ENCODE measurements around the gene SOX5. TPM values are rescaled to one million over a fixed set of nuclear protein-coding genes. Genes with fewer than 3 reads are reported as not detected.

The SOX5 gene
- total and polyA plus RNA-seq, 2 donors (not counting 1 experiment from before 2014, with no cell fraction given), result 9.2 to 32.0 TPM

GRCh38 chr12:23948291-23948690 lies 1.2 kb downstream of the SOX5 start:
- Histone ChIP-seq H3K9ac (ENCODE audit: insufficient read depth, low read length) (no peak overlapping the region), H3K79me2 (ENCODE audit: control insufficient read depth, insufficient read depth, low read length) (no peaks in the 10 kb centered on the region), H3K27me3 (ENCODE audit: control insufficient read depth, insufficient read depth, low read length) (no peaks in the 10 kb centered on the region)

GRCh38 chr12:23947395-23947794 lies 2.1 kb downstream of the SOX5 start:
- no peak overlapping the region for H2AFZ ChIP-seq (ENCODE audit: low read length)
- no peak for DNase-seq (ENCODE audit: low read depth in 2 of 2)
- no peaks in the 10 kb centered on the region for H3K79me2 ChIP-seq (ENCODE audit: control insufficient read depth, insufficient read depth, low read length)
- no peak overlapping the region for H3K27ac ChIP-seq (ENCODE audit: insufficient read depth, low read length)
- no peaks in the 10 kb centered on the region for H3K27me3 ChIP-seq (ENCODE audit: control insufficient read depth, insufficient read depth, low read length)
- H3K9ac ChIP-seq (ENCODE audit: insufficient read depth, low read length), result no peak overlapping the region
- H3K36me3 ChIP-seq (ENCODE audit: control insufficient read depth, insufficient read depth, low read length), result no peaks in the 10 kb centered on the region
- H3K4me3 ChIP-seq (replicated peaks in 1 of 4; ENCODE audit: control extremely low read depth in 1 of 4, insufficient read depth in 1 of 4, low read depth in 3 of 4, low read length in 4 of 4), result no peak overlapping the region
- H4K20me1 ChIP-seq (ENCODE audit: control insufficient read depth, extremely low read depth, insufficient read depth, low read length), result no peaks in the 10 kb centered on the region
- H3K4me1 ChIP-seq (ENCODE audit: control insufficient read depth, extremely low read depth, insufficient read depth, low read length), result no peaks in the 10 kb centered on the region
- H3K4me2 ChIP-seq (ENCODE audit: extremely low read depth, insufficient read depth, low read length), result no peak overlapping the region
- no peaks in the 10 kb centered on the region for H3K9me3 ChIP-seq (ENCODE audit: control insufficient read depth, insufficient read depth, low read depth, low read length)
- TF ChIP-seq, protein P1, sequence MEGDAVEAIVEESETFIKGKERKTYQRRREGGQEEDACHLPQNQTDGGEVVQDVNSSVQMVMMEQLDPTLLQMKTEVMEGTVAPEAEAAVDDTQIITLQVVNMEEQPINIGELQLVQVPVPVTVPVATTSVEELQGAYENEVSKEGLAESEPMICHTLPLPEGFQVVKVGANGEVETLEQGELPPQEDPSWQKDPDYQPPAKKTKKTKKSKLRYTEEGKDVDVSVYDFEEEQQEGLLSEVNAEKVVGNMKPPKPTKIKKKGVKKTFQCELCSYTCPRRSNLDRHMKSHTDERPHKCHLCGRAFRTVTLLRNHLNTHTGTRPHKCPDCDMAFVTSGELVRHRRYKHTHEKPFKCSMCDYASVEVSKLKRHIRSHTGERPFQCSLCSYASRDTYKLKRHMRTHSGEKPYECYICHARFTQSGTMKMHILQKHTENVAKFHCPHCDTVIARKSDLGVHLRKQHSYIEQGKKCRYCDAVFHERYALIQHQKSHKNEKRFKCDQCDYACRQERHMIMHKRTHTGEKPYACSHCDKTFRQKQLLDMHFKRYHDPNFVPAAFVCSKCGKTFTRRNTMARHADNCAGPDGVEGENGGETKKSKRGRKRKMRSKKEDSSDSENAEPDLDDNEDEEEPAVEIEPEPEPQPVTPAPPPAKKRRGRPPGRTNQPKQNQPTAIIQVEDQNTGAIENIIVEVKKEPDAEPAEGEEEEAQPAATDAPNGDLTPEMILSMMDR (conservative IDR thresholded peaks at IDR 0.05 in 1 of 2, IDR thresholded peaks at IDR 0.05 in 1 of 2; ENCODE audit: low read depth in 1 of 2, low read length in 2 of 2), result no peak
- TF ChIP-seq EZH2 (IDR thresholded peaks at IDR 0.05; ENCODE audit: low read length, missing control alignments), result no peak

More at GRCh38 chr12:23948291-23948690, 1.2 kb downstream of the SOX5 start:
- no peak overlapping the region for H3K27ac ChIP-seq (ENCODE audit: insufficient read depth, low read length)
- no peaks in the 10 kb centered on the region for H3K9me3 ChIP-seq (ENCODE audit: control insufficient read depth, insufficient read depth, low read depth, low read length)
- H3K4me2 ChIP-seq (ENCODE audit: extremely low read depth, insufficient read depth, low read length), result no peak overlapping the region
- no peaks in the 10 kb centered on the region for H4K20me1 ChIP-seq (ENCODE audit: control insufficient read depth, extremely low read depth, insufficient read depth, low read length)
- DNase-seq (ENCODE audit: low read depth in 2 of 2), result no peak
- H2AFZ ChIP-seq (ENCODE audit: low read length), result no peak overlapping the region
- no peaks in the 10 kb centered on the region for H3K4me1 ChIP-seq (ENCODE audit: control insufficient read depth, extremely low read depth, insufficient read depth, low read length)
- peak overlapping the region in 1 of 4 experiments; percentile 66 for H3K4me3 ChIP-seq (replicated peaks in 1 of 4; ENCODE audit: control extremely low read depth in 1 of 4, insufficient read depth in 1 of 4, low read depth in 3 of 4, low read length in 4 of 4)
- TF ChIP-seq EZH2 (IDR thresholded peaks at IDR 0.05; ENCODE audit: low read length, missing control alignments), result no peak
- TF ChIP-seq, protein P1 (conservative IDR thresholded peaks at IDR 0.05 in 1 of 2, IDR thresholded peaks at IDR 0.05 in 1 of 2; ENCODE audit: low read depth in 1 of 2, low read length in 2 of 2), result no peak
- H3K36me3 ChIP-seq (ENCODE audit: control insufficient read depth, insufficient read depth, low read length), result no peaks in the 10 kb centered on the region

GRCh38 chr12:23945249-23945648 lies 4.2 kb downstream of the SOX5 start:
- Histone ChIP-seq H3K27me3 (ENCODE audit: control insufficient read depth, insufficient read depth, low read length) (no peaks in the 10 kb centered on the region), H3K9ac (ENCODE audit: insufficient read depth, low read length) (no peak overlapping the region), H3K27ac (ENCODE audit: insufficient read depth, low read length) (no peak overlapping the region), H3K79me2 (ENCODE audit: control insufficient read depth, insufficient read depth, low read length) (no peaks in the 10 kb centered on the region), H3K4me3 (replicated peaks in 1 of 4; ENCODE audit: control extremely low read depth in 1 of 4, insufficient read depth in 1 of 4, low read depth in 3 of 4, low read length in 4 of 4) (no peak overlapping the region), H3K4me2 (ENCODE audit: extremely low read depth, insufficient read depth, low read length) (no peak overlapping the region), H3K4me1 (ENCODE audit: control insufficient read depth, extremely low read depth, insufficient read depth, low read length) (no peaks in the 10 kb centered on the region), H3K36me3 (ENCODE audit: control insufficient read depth, insufficient read depth, low read length) (no peaks in the 10 kb centered on the region), H2AFZ (ENCODE audit: low read length) (no peak overlapping the region), H3K9me3 (ENCODE audit: control insufficient read depth, insufficient read depth, low read depth, low read length) (no peaks in the 10 kb centered on the region), H4K20me1 (ENCODE audit: control insufficient read depth, extremely low read depth, insufficient read depth, low read length) (no peaks in the 10 kb centered on the region)
- no peak for DNase-seq (ENCODE audit: low read depth in 2 of 2)
- TF ChIP-seq, protein P1 (conservative IDR thresholded peaks at IDR 0.05 in 1 of 2, IDR thresholded peaks at IDR 0.05 in 1 of 2; ENCODE audit: low read depth in 1 of 2, low read length in 2 of 2), result no peak
- TF ChIP-seq EZH2 (IDR thresholded peaks at IDR 0.05; ENCODE audit: low read length, missing control alignments), result no peak
